Lung microvascular endothelial cell (primary cell): ENCODE measurements around the gene DOCK4. TPM values are rescaled to one million over a fixed set of nuclear protein-coding genes. Genes with fewer than 3 reads are reported as not detected.

ENCODE experiments used
- DNase-seq, 2 donors: peaks; one replicate each; pipeline versions ENCODE4 v3.0.0 to v3.0.0-alpha.2; 2010; ENCODE audit warnings: low read depth in 2 of 2
- total RNA-seq: library from RNA; depleted of rRNA; stranded (reverse); fragments of >200 nt; gene quantifications from 2 replicates; pipeline ENCODE4 v1.2.1, GENCODE V29; 2014

Gene DOCK4
- total RNA-seq, 1 donor from 2014 or later, result 57.1 TPM

DNA sequence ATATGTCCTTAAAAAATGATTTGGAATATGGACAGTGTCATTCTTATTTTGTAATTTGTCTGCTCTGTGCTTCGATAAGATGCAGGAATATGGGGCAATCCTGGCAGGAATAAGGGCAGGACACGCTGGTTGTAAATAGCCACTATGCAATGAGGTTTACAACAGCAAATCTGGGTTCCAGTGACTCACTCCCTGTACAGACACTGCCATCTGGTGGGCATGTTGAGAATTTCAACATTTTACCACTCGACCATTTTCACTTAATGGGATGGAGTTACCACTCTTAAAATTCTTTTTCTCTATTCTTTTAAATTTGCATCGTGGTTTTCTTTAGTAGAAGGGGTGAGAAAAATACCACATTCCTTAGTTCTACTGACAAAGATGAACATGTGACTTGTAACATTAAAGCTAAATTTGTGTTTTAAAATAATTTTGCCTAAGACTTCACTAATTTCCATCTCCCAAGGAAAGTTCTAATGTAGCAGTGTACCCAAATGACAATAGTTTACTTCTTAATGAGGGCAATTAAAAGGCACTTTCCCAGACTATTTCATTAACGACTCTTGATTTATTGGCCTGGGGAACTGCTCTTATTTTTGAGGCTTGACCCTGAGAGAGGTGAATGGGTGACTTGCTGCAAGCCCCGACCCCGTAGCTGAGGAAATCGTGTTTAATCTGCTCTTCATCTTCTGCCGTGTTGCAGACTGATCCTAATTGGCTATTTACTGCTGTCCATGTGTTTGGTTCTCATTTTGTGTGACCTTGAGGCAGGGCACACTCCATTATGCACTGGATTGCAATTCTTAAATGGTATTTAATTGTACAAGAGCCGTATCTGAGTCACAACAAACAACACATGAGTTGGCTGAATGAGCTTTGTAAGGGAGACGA, 470.3 kb downstream of the DOCK4 start:
- peak; percentile 77 to 79 for DNase-seq

DNA sequence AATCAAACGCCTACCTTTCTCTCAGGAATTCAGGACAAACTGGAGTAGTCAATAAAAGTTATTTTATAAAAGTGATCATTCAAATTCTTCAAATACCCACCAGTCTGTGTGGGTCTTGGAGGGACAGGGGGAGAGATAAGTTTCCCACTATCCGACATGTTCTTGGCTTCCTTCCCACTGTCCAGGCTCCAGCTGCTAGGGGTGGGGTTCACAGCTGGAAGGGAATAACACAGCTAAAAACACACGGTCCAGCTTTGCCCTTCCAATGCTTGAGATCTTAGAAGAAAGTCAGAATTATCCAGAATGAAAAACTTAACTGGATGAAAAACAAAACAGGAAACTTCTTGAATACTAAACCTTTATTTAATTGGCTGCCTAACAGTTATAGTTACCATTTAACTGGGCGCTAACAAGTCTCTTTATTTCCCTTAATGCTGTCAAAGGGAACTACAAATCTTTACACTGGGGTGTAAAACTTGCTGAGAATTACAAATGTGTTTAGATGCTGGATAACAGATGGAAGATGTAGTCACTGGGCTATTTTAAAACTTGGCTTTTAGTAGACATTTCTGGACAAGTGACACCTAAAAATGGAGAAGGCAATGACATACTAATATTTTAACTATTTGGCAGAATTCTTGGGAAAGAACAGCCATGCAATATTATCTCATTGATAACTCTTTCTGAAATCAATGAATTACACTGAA, 471.1 kb downstream of the DOCK4 start:
- DNase-seq, result no peak

DNA sequence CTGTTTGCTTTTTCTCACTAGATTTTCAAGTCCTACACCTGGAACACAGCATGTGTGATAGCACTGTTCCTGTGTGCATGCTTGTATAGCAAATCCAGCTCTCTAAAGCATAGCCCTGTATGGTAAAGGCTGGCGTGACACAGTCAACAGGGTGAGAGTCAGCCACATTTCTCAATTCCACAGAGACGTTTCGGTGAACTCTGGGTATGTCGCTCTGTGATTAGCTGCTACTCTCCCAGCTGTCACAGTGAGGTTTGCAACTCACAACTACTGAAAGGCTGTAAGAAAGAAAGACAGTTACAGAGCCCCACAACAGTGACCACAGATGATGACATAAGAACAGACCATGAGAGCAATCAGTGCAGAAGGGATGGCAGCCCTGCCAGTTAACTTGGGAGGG, 473.3 kb downstream of the DOCK4 start:
- DNase-seq, result no peak

DNA sequence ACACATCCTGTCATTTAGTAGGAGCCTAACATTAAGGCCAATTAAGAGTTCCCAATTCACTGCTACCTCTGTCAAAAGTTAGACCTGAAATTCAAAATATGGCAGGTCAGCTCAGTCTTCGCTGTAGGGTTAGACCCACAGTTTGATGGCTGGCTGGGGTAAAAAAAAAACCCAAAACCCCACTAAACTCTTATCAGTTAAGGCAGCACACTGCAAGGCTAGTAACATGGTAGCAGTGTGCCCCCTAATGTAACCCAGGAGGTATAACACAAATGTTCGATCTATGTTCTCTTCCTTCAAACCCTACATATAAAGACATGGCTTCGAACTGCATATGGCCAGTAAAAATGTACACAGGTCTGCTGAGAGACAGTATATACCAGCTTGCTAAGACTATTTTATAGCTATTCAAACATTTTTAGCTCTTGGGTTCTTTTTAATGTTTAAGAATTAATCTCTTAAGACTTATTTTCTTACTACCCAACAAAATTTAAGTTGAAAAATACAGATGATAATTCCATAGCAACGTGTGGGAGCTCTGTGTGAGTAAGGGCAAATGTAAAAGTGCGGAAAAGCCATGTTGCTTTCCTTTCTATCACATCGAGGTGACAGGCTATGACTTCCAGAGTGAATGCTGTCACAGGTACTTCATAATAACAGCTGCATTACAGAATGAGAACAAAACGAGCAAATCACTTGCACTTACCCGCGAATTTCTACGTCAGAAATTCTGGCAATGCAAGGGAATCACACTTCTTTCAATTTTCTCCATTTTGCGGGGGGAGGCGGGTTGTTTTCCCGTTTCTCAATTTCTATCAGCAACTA, 475.5 kb downstream of the DOCK4 start:
- DNase-seq, result peak; percentile 22 to 37

DNA sequence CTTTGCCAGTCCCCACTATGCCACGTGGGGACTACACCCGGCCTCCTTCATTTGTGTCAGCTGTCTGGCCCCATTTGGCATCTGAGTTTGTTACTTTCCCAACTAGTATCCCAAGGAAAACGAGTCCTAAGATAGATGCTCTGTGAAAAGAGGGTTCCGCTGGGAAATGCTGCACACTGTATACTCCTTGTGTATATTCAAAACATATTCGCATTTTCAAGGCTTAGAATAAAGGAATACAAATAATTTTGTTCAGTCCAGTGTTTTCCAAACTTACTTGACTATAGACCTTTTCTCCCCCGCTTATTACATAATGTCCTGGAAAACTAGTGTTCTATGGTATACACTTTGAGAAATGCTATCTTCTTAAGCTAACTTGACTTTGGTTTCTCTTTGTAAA, 476.1 kb downstream of the DOCK4 start:
- no peak for DNase-seq

DNA sequence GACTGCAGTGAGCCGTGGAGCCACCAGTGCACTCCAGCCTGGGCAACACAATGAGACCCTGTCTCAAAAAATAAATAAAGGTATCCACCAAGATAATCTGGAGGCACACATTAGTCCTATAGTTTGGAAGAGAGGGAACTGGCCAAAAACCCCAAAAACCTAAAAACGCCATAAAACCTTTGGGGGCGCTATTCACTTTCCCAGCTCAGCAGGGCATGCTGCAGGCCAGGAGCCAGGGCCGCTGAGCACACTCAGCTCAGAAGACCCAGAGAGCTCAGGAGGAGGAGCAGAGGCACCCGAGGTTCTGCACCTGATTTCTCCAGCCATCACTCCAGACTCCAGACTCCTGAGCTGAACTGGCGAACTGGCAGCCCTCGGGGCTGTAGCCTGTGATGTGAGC, 476.7 kb downstream of the DOCK4 start:
- no peak for DNase-seq

DNA sequence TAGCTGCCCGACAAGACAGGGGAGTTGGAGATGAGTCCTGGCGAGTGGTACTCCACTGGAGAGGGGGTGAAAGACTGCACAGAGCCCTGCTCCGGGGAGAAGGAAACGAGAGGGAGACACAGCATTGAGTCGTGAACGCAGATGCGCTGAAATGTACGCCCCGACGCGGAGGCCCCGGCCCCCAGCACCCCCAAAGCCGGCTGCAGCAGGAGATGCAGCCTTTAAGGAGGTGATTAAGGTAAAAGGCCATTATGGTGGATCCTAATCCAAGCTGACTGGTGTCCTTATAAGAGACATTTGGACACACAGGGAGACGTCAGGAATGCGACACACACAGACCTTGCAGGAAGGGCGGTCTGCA, 477.6 kb downstream of the DOCK4 start:
- DNase-seq, result no peak

DNA sequence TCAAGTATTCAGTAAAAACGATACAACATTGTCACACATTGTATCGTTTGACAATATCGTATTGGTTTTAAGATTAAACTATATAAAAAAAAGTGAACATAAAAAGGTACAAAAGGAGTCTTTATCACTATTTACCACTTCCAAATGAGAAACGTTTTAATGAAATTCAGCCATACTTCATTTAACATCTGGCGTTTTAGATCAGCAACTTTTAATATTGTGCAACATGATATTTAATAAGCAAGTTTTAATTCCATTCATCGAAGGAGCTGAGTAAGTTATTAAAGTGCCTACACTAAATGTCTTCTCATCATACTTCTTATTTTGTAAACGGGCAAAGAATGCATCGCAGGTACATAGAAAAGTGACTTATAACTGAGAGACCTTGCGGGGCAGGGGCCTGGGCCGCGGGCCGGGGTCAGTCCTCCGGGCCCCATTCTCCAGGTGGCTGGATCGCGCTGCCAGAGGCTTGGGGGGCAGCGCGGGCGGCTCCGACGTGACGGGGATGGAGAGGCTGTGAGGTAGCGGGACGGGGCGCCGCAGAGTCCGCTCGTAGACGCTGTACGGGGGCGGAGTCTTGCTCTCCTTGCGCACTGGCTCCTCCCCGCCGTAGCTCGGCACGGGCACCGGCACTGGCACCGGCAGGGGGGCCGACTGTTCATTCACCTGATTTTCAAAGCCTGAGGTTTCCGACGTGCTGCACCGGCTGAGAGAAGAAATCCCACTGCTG, 478.1 kb downstream of the DOCK4 start:
- DNase-seq, result no peak

DNA sequence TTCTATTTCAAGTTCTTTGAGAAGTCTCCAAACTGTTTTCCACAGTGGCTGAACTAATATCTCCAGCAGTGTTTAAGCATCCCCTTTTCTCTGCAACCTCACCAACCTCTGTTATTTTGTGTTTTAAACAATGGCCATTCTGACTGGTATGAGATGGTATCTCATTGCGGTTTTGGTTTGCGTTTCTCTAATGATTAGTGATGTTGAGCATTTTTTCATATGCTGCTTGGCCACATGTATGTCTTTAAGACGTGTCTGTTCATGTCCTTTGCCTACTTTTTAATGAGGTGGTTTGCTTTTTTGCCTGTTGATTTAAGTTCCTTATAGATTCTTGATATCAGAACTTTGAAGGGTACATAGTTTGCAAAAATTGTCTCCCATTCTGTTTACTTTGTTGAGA, 487.3 kb downstream of the DOCK4 start:
- DNase-seq, result no peak

DNA sequence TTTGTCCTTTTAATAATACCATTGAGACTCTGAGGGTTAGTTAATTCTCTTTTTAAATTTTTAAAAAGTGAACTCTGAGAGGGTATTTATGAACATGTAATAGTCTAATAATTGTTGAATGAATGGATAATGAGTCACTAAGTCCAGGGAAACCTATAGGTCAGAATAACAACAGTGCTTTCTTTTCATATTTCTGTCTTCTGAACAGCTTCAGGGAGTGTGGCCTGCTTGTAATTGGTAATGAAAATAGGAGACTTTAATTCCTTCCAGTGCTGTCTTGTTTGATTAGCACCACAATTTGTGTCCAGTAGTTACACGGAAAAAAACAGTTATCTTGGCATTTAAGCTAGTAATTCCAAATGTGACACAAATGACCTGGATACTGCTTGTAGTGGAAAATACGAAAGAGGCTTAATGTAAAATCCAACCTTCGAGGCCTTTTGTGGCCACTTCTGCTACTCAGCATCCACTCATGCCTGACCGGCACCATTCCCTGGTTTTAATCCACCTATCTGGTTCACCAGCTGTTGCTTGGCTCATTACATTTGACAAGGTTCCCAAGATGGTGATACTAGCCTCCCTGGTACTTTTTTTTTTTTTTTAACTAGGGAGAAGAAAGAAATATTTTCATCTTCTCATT, 494.7 kb downstream of the DOCK4 start:
- no peak for DNase-seq

DNA sequence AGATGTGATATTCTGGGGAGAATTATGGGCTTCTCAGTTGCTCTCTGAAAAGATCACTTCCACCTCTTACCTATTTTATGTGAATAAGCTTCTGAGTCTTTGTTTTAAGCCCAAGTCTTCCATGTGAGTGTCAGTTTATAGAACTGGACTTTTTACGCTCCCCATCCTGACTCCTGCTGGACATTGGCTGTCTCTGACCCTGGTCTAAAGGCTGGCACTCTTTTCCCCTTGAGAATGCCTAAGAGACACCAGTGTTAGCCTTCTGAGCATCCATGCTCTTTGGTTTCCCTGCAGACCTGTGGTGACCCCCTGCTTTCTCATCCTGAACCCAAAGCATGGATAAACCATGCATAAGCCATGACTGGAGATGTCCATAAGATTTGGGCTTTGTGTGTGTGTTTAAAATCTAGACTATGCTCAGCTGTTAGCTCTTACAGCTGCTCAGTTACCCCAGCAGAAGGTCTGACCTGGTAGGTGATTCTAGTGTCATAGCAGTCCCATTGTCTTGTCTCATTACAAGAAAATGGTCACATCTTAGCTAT, 495.3 kb downstream of the DOCK4 start:
- no peak for DNase-seq

DNA sequence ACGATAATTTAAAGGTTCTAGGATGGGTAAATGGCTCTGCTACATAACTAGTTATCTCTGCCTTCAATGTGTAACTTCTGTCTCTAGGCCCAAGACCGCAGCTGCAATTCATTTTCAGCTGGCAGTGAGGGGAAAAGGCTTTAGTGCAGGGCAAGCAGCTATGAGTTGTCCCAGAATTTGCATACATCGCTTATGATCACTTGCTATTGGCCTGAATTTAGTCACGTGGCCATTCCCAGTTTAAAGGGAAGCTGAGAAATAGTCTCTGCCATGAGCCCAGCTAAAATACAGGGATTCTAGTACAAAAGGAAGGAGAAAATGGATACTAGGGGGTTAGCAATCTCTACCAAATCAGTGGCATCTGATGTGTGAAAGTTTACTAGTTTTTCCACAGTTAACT, 498.1 kb downstream of the DOCK4 start:
- no peak for DNase-seq

DNA sequence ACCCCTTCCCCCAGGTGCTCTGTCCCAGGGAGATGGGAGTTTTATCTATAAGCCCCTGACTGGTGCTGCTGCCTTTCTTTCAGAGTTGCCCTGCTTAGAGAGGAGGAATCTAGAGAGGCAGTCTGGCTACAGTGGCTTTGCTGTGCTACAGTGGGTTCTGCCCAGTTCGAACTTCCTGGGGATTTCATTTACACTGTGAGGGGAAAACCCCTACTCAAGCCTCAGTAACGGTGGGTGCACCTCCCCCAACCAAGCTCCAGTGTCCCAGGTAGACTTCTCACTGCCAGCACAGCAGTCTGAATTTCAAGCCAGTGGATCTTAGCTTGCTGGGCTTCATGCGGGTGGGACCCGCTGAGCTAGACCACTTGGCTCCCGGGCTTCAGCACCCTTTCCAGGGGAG, 500.4 kb downstream of the DOCK4 start:
- no peak for DNase-seq

DNA sequence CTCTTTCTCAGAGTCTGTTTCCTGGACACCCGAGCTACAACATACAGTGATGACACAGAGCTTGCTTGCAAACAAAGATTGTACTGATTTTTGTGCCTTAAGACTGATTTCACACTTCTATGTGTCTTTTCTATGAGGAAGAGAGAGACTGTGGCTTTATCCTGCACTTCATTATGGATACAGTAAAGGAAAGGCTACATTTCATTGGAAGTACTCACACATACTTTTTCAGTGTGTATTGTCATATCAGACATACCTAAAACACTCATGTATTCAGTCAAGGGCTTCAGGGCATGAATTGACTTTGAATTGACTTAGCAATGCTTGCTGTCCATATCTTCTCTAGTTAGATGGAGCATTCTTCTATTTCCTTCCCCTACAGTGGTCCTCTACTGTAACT, 508.4 kb downstream of the DOCK4 start:
- DNase-seq, result no peak

DNA sequence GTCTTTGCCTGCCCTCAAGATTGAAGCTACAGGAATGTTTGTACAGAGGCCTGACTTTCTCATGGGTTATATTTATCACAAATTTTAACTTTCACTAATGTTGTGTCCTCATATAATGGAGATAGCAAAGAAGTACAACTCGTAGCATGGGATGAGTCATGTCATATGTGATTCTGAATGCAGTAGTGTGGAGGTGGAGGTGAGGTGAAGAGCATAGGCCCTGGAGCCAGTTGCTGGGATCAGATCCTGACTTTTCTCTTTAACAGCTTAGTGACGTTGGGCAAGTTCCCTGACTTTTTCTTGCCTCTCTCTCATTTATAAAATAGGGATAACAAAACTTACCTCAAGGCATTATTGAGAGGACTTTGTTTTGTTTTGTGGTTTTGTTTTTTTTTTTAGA, 511.8 kb downstream of the DOCK4 start:
- DNase-seq, result no peak

DNA sequence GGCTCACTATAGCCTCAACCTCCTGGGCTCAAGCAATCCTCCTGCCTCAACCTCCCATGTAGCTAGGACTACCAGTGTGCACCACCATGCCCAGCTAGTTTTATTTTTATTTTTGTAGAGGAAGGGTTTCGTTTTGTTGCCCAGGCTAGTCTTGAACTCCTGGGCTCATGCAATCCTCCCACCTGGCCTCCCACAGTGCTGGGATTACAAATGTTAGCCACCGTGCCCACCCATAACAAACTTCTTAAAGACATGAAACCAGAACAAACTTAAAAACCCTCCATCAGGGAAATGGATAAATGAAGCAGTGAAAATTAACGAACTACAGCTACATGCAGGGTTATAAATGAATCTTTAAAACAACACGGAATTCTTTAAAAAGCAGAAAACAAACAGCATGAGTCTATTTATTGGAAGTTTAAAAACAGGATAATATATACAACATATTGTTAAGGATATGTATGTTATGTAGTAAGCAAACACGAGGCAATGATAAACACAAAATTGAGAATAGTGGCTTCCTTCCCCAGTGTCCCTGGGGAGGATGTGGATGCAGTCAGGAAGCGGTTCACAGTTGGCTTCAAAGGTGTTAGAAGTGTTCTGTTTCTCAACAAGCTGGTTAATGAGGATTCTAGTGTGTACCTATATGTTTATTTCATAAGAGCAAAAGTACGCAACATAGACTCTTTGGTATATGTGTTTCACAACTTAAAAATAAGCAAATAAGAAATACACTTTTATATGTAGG, 515.7 kb downstream of the DOCK4 start:
- no peak for DNase-seq

DNA sequence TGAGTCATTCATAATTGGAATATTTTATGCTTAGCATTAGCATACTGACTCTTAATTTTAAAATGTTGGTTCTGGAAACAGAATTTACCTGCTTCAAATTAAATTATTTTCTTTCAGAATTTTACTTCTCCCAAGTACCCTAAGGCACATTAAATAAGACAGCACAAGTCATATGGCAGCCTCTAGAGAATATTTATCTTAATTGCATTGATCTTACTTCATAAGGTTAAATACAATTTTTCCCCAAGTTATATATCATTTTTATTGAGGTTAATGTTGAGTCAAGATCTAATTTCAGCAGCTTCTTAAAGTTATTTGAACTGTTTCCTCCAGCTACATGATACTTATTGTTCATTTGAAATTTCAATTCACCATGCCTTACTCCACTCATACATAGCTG, 520.9 kb downstream of the DOCK4 start:
- no peak for DNase-seq

DNA sequence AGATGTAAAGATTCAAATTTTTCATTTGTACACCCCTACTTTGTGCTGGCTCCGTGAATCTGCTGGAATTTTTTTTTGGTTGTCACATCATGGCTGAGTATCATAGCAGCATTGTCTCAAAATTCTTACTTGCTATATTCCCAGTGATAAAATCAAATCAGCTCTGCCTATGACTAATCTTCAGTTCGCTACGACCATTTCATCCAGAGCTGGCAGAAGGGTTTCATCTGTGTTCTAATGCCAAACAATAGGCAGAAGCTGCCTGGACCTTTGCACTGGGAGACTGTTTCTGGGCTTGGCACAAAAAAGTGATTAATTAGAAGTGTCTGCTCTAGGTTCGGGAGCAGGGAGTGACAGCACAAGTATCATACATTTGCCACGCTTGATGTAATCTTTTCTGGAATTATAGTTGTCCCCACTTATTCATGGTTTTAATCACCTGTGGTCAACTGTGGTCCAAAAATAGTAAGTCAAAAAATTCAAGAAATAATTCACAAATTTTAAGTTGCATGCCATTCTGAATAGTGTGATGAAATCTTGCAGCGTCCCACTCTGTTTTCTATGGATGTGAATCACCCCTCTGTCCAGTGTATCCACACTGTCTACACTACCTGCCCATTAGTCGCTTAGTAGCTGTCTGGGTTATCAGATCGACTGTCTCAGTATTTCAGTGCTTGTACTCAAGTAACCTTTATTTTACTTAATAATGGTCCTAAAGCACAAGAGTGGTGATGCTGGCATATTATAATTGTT, 523.4 kb downstream of the DOCK4 start:
- no peak for DNase-seq

DNA sequence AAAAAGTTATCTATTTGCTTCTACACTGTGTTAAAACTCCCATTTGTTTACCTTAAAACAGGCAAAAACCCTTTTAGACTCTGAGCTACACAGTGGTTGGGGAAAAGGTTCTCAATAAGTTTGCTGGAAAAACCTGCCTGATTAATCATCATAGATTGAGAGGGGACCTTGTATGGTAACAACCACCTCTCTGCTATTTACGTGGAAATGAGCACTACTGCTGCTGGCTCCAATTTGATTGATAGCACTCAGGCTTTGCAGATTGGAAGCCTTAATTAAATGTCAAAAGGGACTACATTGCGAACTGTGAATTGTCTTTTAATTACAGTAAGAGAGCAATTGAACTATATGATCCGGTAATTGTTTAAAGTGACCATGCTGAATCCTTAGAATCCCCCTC, 525.0 kb downstream of the DOCK4 start:
- no peak for DNase-seq
